ENCODE results near the gene SLC35E3. TPM values are rescaled to one million over a fixed set of nuclear protein-coding genes. Genes with fewer than 3 reads are reported as not detected.
"Not testable (repeated sequence)": the region's sequence is repeated elsewhere in the genome, so short reads cannot be mapped to it uniquely, and the experiment has no call there.

The SLC35E3 gene
- total RNA-seq, 4 donors from 2014 or later, result 1.6 to 8.1 (median 4.6) TPM

GRCh38 chr12:68807576-68808387, 61.8 kb downstream of the SLC35E3 start, which contains the start of gene MDM2:
Gene MDM2, plus strand, starts transcription at chr12:68808177. Its CDS starts 301 bp downstream, at chr12:68808478.
- in situ Hi-C loops (cut with MboI; ENCODE audit: low pct_ligation_motif_present in 1 of 4, low pct_unique_long_range_greater_than_20kb in 1 of 4, low sequenced_read_pairs in 3 of 4), result no loop called here
- WGBS, 2 donors (ENCODE audit: low coverage in 1 of 2), result 0% methylated on average over 3 to 70 of the region's 72 CpGs

DNA sequence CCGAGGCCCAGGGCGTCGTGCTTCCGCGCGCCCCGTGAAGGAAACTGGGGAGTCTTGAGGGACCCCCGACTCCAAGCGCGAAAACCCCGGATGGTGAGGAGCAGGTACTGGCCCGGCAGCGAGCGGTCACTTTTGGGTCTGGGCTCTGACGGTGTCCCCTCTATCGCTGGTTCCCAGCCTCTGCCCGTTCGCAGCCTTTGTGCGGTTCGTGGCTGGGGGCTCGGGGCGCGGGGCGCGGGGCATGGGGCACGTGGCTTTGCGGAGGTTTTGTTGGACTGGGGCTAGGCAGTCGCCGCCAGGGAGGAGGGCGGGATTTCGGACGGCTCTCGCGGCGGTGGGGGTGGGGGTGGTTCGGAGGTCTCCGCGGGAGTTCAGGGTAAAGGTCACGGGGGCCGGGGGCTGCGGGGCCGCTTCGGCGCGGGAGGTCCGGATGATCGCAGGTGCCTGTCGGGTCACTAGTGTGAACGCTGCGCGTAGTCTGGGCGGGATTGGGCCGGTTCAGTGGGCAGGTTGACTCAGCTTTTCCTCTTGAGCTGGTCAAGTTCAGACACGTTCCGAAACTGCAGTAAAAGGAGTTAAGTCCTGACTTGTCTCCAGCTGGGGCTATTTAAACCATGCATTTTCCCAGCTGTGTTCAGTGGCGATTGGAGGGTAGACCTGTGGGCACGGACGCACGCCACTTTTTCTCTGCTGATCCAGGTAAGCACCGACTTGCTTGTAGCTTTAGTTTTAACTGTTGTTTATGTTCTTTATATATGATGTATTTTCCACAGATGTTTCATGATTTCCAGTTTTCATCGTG, 62.6 kb downstream of the SLC35E3 start:
- H3K4me3 ChIP-seq, result peak overlapping the region; percentile 76 to 95 (median 90)
- no peaks in the 10 kb centered on the region for H3K9me3 ChIP-seq
- no peaks in the 10 kb centered on the region for H3K27me3 ChIP-seq
- TF ChIP-seq EP300 (IDR thresholded peaks at IDR 0.05; ENCODE audit: low read depth), result no peak
- peak; percentile 75 to 87 (median 79) for TF ChIP-seq POLR2AphosphoS5 (IDR thresholded peaks at IDR 0.05)
- TF ChIP-seq, protein P1, sequence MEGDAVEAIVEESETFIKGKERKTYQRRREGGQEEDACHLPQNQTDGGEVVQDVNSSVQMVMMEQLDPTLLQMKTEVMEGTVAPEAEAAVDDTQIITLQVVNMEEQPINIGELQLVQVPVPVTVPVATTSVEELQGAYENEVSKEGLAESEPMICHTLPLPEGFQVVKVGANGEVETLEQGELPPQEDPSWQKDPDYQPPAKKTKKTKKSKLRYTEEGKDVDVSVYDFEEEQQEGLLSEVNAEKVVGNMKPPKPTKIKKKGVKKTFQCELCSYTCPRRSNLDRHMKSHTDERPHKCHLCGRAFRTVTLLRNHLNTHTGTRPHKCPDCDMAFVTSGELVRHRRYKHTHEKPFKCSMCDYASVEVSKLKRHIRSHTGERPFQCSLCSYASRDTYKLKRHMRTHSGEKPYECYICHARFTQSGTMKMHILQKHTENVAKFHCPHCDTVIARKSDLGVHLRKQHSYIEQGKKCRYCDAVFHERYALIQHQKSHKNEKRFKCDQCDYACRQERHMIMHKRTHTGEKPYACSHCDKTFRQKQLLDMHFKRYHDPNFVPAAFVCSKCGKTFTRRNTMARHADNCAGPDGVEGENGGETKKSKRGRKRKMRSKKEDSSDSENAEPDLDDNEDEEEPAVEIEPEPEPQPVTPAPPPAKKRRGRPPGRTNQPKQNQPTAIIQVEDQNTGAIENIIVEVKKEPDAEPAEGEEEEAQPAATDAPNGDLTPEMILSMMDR (IDR thresholded peaks at IDR 0.05), result peak in 2 of 5 experiments; percentile 6 to 43
- TF ChIP-seq POLR2A (IDR thresholded peaks at IDR 0.05), result peak; percentile 12
- WGBS, 2 donors (ENCODE audit: low coverage in 1 of 2), result 1 to 2% methylated on average over 6 to 42 of the region's 61 CpGs
- intact Hi-C loops (cut with DNase I; ENCODE audit: low total_unique reads), result no loop called here
- H3K27ac ChIP-seq, result peak overlapping the region; percentile 99 to 100 (median 100)
- peaks cover 7 to 47% (median 32%) of the 10 kb centered on the region in 4 donors for H3K4me1 ChIP-seq
- in situ Hi-C loops (cut with MboI; ENCODE audit: low pct_ligation_motif_present in 1 of 4, low pct_unique_long_range_greater_than_20kb in 1 of 4, low sequenced_read_pairs in 3 of 4), result no loop called here
- peak; percentile 85 for DNase-seq
- H3K36me3 ChIP-seq, result peaks cover 0 to 19% (median 1%) of the 10 kb centered on the region in 4 donors

More at GRCh38 chr12:68807576-68808387, 61.8 kb downstream of the SLC35E3 start, which contains the start of gene MDM2:
- intact Hi-C loops (cut with DNase I; ENCODE audit: low total_unique reads), result no loop called here
- DNase-seq, result peak; percentile 98
- TF ChIP-seq POLR2AphosphoS5 (IDR thresholded peaks at IDR 0.05) (peak; percentile 80 to 96 (median 96)), EP300 (IDR thresholded peaks at IDR 0.05; ENCODE audit: low read depth) (peak; percentile 52), POLR2A (IDR thresholded peaks at IDR 0.05) (peak; percentile 94)
- TF ChIP-seq, protein P1 (IDR thresholded peaks at IDR 0.05), result peak; percentile 79 to 97 (median 84)
- peak within 1 kb of the TSS; percentile 99 to 100 (median 100) for H3K27ac ChIP-seq
- H3K9me3 ChIP-seq, result no peaks in the 10 kb centered on the region
- no peaks in the 10 kb centered on the region for H3K27me3 ChIP-seq
- peaks cover 0 to 16% (median 0%) of the 10 kb centered on the region in 4 donors for H3K36me3 ChIP-seq
- H3K4me3 ChIP-seq, result peak within 1 kb of the TSS; percentile 76 to 95 (median 90)
- peaks cover 7 to 42% (median 26%) of the 10 kb centered on the region in 4 donors for H3K4me1 ChIP-seq

DNA sequence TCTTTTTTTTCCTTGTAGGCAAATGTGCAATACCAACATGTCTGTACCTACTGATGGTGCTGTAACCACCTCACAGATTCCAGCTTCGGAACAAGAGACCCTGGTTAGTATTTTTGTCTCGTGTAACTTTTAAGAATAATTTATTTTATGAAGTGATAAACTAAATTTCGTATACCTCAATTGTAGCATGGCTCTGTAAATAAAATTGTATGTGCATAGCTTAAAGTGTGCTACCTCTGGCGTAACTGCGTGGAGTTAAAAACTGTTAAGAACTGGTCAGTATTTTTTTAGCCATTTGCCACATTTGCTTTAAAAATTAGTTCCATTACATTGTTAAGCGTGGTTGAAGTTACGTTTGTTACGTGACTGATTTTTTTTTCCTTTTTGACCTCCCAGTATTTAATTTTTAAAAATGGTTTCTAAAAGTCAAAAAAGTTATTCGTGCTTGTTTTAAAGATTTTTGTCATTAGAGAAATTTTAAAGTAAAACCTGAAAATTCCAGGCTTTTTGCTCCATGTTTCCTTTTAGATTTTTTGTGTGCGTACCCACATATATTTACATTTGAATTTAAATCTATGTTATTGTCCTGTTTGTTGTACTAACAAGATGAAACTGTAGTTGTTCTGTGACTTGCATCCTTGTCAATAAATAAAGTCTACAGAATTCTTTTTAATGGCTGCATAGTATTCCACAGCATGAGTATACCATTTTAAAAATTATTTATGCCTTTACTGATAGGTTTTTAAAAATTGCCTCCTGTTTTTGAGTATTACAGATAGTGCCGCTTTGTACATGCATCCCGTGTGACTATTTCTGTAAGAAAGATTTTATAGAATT, 63.4 kb downstream of the SLC35E3 start:
- Histone ChIP-seq H3K36me3 (peaks cover 0 to 25% (median 6%) of the 10 kb centered on the region in 4 donors), H3K27ac (peak overlapping the region; percentile 99 to 100 (median 100)), H3K27me3 (no peaks in the 10 kb centered on the region), H3K9me3 (no peaks in the 10 kb centered on the region), H3K4me1 (peaks cover 8 to 47% (median 34%) of the 10 kb centered on the region in 4 donors), H3K4me3 (peak overlapping the region; percentile 76 to 95 (median 90))
- TF ChIP-seq POLR2A (IDR thresholded peaks at IDR 0.05) (no peak), EP300 (IDR thresholded peaks at IDR 0.05; ENCODE audit: low read depth) (no peak), POLR2AphosphoS5 (IDR thresholded peaks at IDR 0.05) (no peak)
- TF ChIP-seq, protein P1 (IDR thresholded peaks at IDR 0.05), result no peak
- DNase-seq, result no peak
- intact Hi-C loops (cut with DNase I; ENCODE audit: low total_unique reads), result no loop called here
- in situ Hi-C loops (cut with MboI; ENCODE audit: low pct_ligation_motif_present in 1 of 4, low pct_unique_long_range_greater_than_20kb in 1 of 4, low sequenced_read_pairs in 3 of 4), result no loop called here
- 70 to 80% methylated on average over 8 to 12 of the region's 12 CpGs for WGBS, 2 donors (ENCODE audit: low coverage in 1 of 2)

- H3K27me3 ChIP-seq; H3K9me3 ChIP-seq; in situ Hi-C loops (cut with MboI; ENCODE audit: low pct_ligation_motif_present in 1 of 4, low pct_unique_long_range_greater_than_20kb in 1 of 4, low sequenced_read_pairs in 3 of 4); H3K27ac ChIP-seq; intact Hi-C loops (cut with DNase I; ENCODE audit: low total_unique reads); DNase-seq: not testable (repeated sequence)
- Histone ChIP-seq H3K36me3 (peaks cover 0 to 31% (median 9%) of the 10 kb centered on the region in 4 donors), H3K4me1 (peaks cover 13 to 51% (median 39%) of the 10 kb centered on the region in 4 donors), H3K4me3 (peak overlapping the region in 1 of 4 donors; percentile 89)
- WGBS, 2 donors (ENCODE audit: low coverage in 1 of 2), result 96 to 97% methylated on average over 7 to 13 of the region's 13 CpGs
Observed at GRCh38 chr12:68810027-68810389, 64.0 kb downstream of the SLC35E3 start.

- DNase-seq; H3K9me3 ChIP-seq; H3K4me3 ChIP-seq; intact Hi-C loops (cut with DNase I; ENCODE audit: low total_unique reads); H3K27me3 ChIP-seq; H3K27ac ChIP-seq; in situ Hi-C loops (cut with MboI; ENCODE audit: low pct_ligation_motif_present in 1 of 4, low pct_unique_long_range_greater_than_20kb in 1 of 4, low sequenced_read_pairs in 3 of 4): not testable (repeated sequence)
- Histone ChIP-seq H3K4me1 (peaks cover 13 to 56% (median 47%) of the 10 kb centered on the region in 4 donors), H3K36me3 (peaks cover 0 to 39% (median 9%) of the 10 kb centered on the region in 4 donors)
- WGBS, 2 donors (ENCODE audit: low coverage in 1 of 2), result 83 to 84% methylated on average over 2 to 6 of the region's 6 CpGs
Observed at GRCh38 chr12:68811573-68811972, 65.6 kb downstream of the SLC35E3 start.

Measured in transverse colon (tissue), 4 donors.